Type B pancreatic cell (in vitro differentiated cells): ENCODE measurements around the gene SMAD3. TPM values are rescaled to one million over a fixed set of nuclear protein-coding genes. Genes with fewer than 3 reads are reported as not detected.
"Not testable (repeated sequence)": the region's sequence is repeated elsewhere in the genome, so short reads cannot be mapped to it uniquely, and the experiment has no call there.

Source experiments
- DNase-seq: peaks from one replicate; pipeline ENCODE4 v3.0.0; 2021; ENCODE audit warnings: mixed read lengths; ENCODE audit not compliant: unreplicated experiment; ENCODE audit errors: extremely low spot score
- H3K27ac Mint-ChIP-seq: 2 replicates; pipeline ENCODE4 v1.8.0; 2021; ENCODE audit warnings: mild to moderate bottlenecking, mixed read lengths
- H3K27me3 Mint-ChIP-seq: 2 replicates; pipeline ENCODE4 v1.8.0; 2021; ENCODE audit warnings: mixed read lengths
- H3K36me3 Mint-ChIP-seq: 2 replicates; pipeline ENCODE4 v1.8.0; 2021; ENCODE audit warnings: mixed read lengths
- H3K4me1 Mint-ChIP-seq: one replicate; pipeline ENCODE4 v1.8.0; 2021; ENCODE audit warnings: mixed read lengths; ENCODE audit not compliant: unreplicated experiment
- H3K4me3 Mint-ChIP-seq: 2 replicates; pipeline ENCODE4 v1.8.0; 2021; ENCODE audit warnings: mild to moderate bottlenecking, mixed read lengths
- H3K9me3 Mint-ChIP-seq: 2 replicates; pipeline ENCODE4 v1.8.0; 2021; ENCODE audit warnings: mixed read lengths
- CTCF ChIP-seq: fragments of 200-600 bp; sonication (generic); conservative IDR thresholded peaks from 2 replicates; pipeline ENCODE4 v1.5.0; 2021; ENCODE audit warnings: antibody characterized with exemption, mild to moderate bottlenecking
- total RNA-seq: library from RNA; stranded (reverse); gene quantifications from 2 replicates; pipeline ENCODE4 v1.2.1, GENCODE V29; 2021; ENCODE audit warnings: low replicate concordance

The SMAD3 gene
- total RNA-seq, 1 donor from 2014 or later, result 52.0 TPM

- peak overlapping the region; percentile 68 for H3K4me3 Mint-ChIP-seq
- DNase-seq, result no peak
- H3K9me3 Mint-ChIP-seq, result no peaks in the 10 kb centered on the region
- H3K36me3 Mint-ChIP-seq, result no peaks in the 10 kb centered on the region
- peaks cover 77% of the 10 kb centered on the region for H3K4me1 Mint-ChIP-seq
- TF ChIP-seq CTCF, result no peak
- H3K27me3 Mint-ChIP-seq, result no peaks in the 10 kb centered on the region
- H3K27ac Mint-ChIP-seq, result peak overlapping the region; percentile 98
These were observed 82.8 kb downstream of the SMAD3 start for GRCh38 chr15:67148196-67148701.

- Mint-ChIP-seq H3K36me3 (peaks cover 5% of the 10 kb centered on the region), H3K27me3 (no peaks in the 10 kb centered on the region), H3K9me3 (no peaks in the 10 kb centered on the region), H3K27ac (peak overlapping the region; percentile 98), H3K4me1 (peaks cover 72% of the 10 kb centered on the region), H3K4me3 (peak overlapping the region; percentile 68)
- no peak for DNase-seq
- no peak for TF ChIP-seq CTCF
These were observed 83.8 kb downstream of the SMAD3 start for GRCh38 chr15:67149068-67149772.

- DNase-seq, result no peak
- no peak for TF ChIP-seq CTCF
- peaks cover 69% of the 10 kb centered on the region for H3K4me1 Mint-ChIP-seq
- H3K9me3 Mint-ChIP-seq, result no peaks in the 10 kb centered on the region
- H3K4me3 Mint-ChIP-seq, result peak overlapping the region; percentile 76
- no peaks in the 10 kb centered on the region for H3K27me3 Mint-ChIP-seq
- H3K36me3 Mint-ChIP-seq, result peaks cover 7% of the 10 kb centered on the region
- H3K27ac Mint-ChIP-seq, result peak overlapping the region; percentile 98
These were observed 84.3 kb downstream of the SMAD3 start for GRCh38 chr15:67149773-67150022.

- DNase-seq, result no peak
These were observed 84.8 kb downstream of the SMAD3 start for GRCh38 chr15:67150023-67150860.

GRCh38 chr15:67152429-67152828 is 87.0 kb downstream of the SMAD3 start:
- H3K27me3 Mint-ChIP-seq, result no peaks in the 10 kb centered on the region
- H3K4me1 Mint-ChIP-seq, result peaks cover 43% of the 10 kb centered on the region
- H3K27ac Mint-ChIP-seq, result peak overlapping the region; percentile 71
- no peak for DNase-seq
- no peaks in the 10 kb centered on the region for H3K9me3 Mint-ChIP-seq
- TF ChIP-seq CTCF, result no peak
- H3K36me3 Mint-ChIP-seq, result peaks cover 13% of the 10 kb centered on the region
- no peak overlapping the region for H3K4me3 Mint-ChIP-seq

More at GRCh38 chr15:67150023-67150860, 84.8 kb downstream of the SMAD3 start:
- Mint-ChIP-seq H3K27ac (peak overlapping the region; percentile 98), H3K4me1 (peaks cover 64% of the 10 kb centered on the region), H3K36me3 (peaks cover 7% of the 10 kb centered on the region), H3K9me3 (no peaks in the 10 kb centered on the region), H3K4me3 (peak overlapping the region; percentile 76), H3K27me3 (no peaks in the 10 kb centered on the region)
- TF ChIP-seq CTCF, result no peak

- not testable (repeated sequence) for DNase-seq, H3K4me3 Mint-ChIP-seq, H3K9me3 Mint-ChIP-seq, H3K27me3 Mint-ChIP-seq
- Mint-ChIP-seq H3K27ac (peak overlapping the region; percentile 71), H3K4me1 (peaks cover 44% of the 10 kb centered on the region), H3K36me3 (peaks cover 19% of the 10 kb centered on the region)
These were observed 87.6 kb downstream of the SMAD3 start for GRCh38 chr15:67153044-67153443.
